ENCODE measurements around the gene ARHGAP10. TPM values are rescaled to one million over a fixed set of nuclear protein-coding genes. Genes with fewer than 3 reads are reported as not detected.

ARHGAP10 gene
- total and polyA plus RNA-seq, 12 donors: 33.9 to 71.1 (median 60.7) TPM

DNA sequence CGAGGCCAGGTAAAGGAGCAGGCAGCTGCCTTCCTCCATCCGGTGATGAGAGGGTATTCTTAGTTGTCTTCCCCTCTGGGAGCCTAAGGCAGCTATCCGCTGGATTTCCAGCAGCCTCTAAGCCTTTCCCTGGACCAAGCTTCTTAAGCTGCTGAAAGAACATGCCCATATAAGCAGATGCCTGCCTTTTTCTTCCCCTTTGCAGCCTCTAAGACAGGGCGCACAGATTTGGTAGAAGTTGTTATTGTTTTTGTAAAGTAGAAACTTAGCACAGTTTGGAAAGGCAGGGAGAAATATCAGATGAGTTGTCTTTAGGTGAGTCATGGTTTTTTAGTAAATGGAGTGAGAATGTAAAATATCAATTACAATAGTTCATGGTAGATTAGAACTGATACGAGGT lies 210.8 kb downstream of the ARHGAP10 start:
- Histone ChIP-seq H3K27me3 (no peaks in the 10 kb centered on the region), H3K4me3 (no peak overlapping the region), H3K4me1 (peaks cover 0 to 36% (median 27%) of the 10 kb centered on the region in 9 donors), H3K9me3 (no peaks in the 10 kb centered on the region), H3K27ac (peak overlapping the region in 1 of 10 donors; percentile 45), H3K36me3 (peaks cover 0 to 40% (median 5%) of the 10 kb centered on the region in 9 donors)
- TF ChIP-seq, protein P1, sequence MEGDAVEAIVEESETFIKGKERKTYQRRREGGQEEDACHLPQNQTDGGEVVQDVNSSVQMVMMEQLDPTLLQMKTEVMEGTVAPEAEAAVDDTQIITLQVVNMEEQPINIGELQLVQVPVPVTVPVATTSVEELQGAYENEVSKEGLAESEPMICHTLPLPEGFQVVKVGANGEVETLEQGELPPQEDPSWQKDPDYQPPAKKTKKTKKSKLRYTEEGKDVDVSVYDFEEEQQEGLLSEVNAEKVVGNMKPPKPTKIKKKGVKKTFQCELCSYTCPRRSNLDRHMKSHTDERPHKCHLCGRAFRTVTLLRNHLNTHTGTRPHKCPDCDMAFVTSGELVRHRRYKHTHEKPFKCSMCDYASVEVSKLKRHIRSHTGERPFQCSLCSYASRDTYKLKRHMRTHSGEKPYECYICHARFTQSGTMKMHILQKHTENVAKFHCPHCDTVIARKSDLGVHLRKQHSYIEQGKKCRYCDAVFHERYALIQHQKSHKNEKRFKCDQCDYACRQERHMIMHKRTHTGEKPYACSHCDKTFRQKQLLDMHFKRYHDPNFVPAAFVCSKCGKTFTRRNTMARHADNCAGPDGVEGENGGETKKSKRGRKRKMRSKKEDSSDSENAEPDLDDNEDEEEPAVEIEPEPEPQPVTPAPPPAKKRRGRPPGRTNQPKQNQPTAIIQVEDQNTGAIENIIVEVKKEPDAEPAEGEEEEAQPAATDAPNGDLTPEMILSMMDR (IDR thresholded peaks at IDR 0.05): no peak
- no peak for ATAC-seq
- WGBS, 2 donors: 80 to 81% methylated on average over 5 of the region's 5 CpGs
- DNase-seq: no peak
- intact Hi-C loops (cut with DNase I): no loop called here

DNA sequence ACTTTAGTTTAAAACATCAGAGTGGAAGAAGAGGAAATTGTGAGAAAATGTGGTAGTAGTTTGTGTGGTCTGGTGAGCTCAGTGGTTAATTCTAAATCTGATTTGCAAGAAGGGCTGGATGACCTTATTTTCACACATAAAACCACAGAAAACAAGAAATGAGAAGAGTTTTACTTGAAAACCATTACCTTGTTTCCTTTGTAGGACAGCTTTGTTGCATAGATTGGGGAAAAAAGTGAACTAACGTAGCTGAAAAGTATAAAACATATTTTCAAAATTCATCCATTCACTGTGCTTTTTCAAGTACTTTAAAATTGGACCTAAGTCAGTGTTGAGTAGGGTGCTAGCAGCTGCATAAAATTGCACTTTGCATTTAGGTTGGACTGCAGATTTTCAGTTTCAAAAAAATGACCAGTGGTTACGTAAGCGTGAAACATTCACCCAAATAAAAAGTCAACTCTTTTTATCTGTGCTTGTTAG lies 211.3 kb downstream of the ARHGAP10 start:
- TF ChIP-seq, protein P1 (IDR thresholded peaks at IDR 0.05): no peak
- 79 to 84% methylated on average over 3 of the region's 3 CpGs for WGBS, 2 donors
- DNase-seq (no peak), ATAC-seq (no peak)
- Histone ChIP-seq H3K27ac (peak overlapping the region in 2 of 10 donors; percentile 8 to 45), H3K4me1 (peaks cover 0 to 36% (median 27%) of the 10 kb centered on the region in 9 donors), H3K36me3 (peaks cover 0 to 45% (median 8%) of the 10 kb centered on the region in 9 donors), H3K4me3 (no peak overlapping the region), H3K9me3 (no peaks in the 10 kb centered on the region), H3K27me3 (no peaks in the 10 kb centered on the region)
- intact Hi-C loops (cut with DNase I): no loop called here

DNA sequence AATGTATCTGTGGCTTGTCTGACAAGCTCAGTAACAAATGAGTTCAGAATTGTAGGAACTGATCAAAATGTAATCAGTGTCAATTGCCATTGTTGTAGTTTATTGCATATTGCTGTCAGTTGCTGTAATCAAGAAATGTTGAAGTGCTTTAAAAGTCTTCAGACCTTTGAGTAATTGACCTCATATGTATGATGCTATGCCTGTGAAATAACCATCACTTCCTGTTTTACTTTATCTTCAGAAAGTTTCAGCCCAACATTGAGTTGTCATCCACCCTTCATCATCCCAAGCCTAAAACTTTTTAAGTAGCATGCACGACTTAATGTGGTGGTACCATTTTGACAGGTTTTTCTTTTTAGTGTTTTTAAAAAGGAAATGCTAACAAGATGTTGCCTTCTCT lies 212.4 kb downstream of the ARHGAP10 start:
- no peak for ATAC-seq
- 85 to 86% methylated on average over 1 of the region's 1 CpG for WGBS, 2 donors
- H3K27me3 ChIP-seq: no peaks in the 10 kb centered on the region
- peaks cover 0 to 53% (median 8%) of the 10 kb centered on the region in 9 donors for H3K36me3 ChIP-seq
- TF ChIP-seq, protein P1 (IDR thresholded peaks at IDR 0.05): no peak
- H3K4me1 ChIP-seq: peaks cover 0 to 30% (median 19%) of the 10 kb centered on the region in 9 donors
- intact Hi-C loops (cut with DNase I): no loop called here
- H3K9me3 ChIP-seq: no peaks in the 10 kb centered on the region
- no peak overlapping the region for H3K4me3 ChIP-seq
- no peak overlapping the region for H3K27ac ChIP-seq
- DNase-seq: no peak

DNA sequence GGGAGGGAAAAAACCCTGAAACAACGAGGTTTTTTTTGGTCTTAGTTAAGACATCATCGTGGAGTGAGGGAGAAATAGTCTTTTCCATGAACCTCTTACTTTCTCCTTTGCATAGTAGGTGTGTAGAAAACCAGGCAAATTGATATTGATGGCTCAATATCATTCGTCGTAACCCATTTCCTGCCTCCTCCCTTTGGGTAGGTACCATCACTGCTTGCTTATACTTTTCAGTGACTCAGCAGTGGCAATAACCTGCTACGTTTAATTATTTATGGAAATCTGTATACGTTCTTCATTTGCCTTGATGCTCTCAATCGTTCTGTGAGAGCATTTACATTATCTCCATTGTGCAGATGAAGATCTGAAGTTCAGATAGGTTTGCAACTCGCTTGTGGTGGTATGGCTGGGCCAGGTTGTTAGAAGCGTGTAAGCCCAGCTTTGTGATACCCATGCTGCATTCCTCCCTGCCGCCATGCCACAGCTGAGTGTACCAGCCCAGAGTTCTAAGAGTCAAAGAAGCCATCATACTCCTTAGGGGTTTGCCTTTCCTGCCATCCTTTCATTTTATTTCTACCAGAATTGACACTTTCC lies 212.9 kb downstream of the ARHGAP10 start:
- DNase-seq (no peak), ATAC-seq (no peak)
- Histone ChIP-seq H3K27me3 (no peaks in the 10 kb centered on the region), H3K4me3 (no peak overlapping the region), H3K27ac (no peak overlapping the region), H3K36me3 (peaks cover 0 to 54% (median 8%) of the 10 kb centered on the region in 9 donors), H3K4me1 (peaks cover 0 to 29% (median 19%) of the 10 kb centered on the region in 9 donors), H3K9me3 (no peaks in the 10 kb centered on the region)
- 93 to 96% methylated on average over 10 of the region's 10 CpGs for WGBS, 2 donors
- TF ChIP-seq, protein P1 (IDR thresholded peaks at IDR 0.05): no peak
- intact Hi-C loops (cut with DNase I): no loop called here
